AG04449 (cell line): Measurements from ENCODE around the gene CLEC10A.

Experiments
- CTCF ChIA-PET: fragments of 350-600 bp; formaldehyde crosslinking; extraction: SDS; loops from one replicate; lab custom pipeline; 2021; ENCODE audit warnings: antibody characterized with exemption; lab: Yijun Ruan, JAX
- POLR2A ChIA-PET: fragments of 400-600, 350-600 bp; formaldehyde crosslinking; extraction: SDS; loops from one replicate; lab custom pipeline; 2020; ENCODE audit warnings: antibody characterized with exemption, inconsistent platforms; lab: Yijun Ruan, JAX
- DNase-seq: peaks from one replicate; pipeline ENCODE4 v3.0.0-alpha.2; 2010; ENCODE audit warnings: low read depth, low spot score
- H3K4me3 ChIP-seq: 2 replicates; pipeline ENCODE4 v1.5.1; 2011; ENCODE audit warnings: low read depth, mild to moderate bottlenecking, control low read depth, low read length
- CTCF ChIP-seq: IDR thresholded peaks from one replicate; pipeline ENCODE4 v1.5.1; 2011; ENCODE audit warnings: mild to moderate bottlenecking, moderate library complexity, low read length, control low read depth, inconsistent platforms; ENCODE audit not compliant: insufficient read depth; ENCODE audit errors: missing control alignments

The CLEC10A gene

GRCh38 chr17:7113273-7114071 lies 33.4 kb upstream of the CLEC10A start:
- CTCF ChIA-PET = interaction anchor here (1.2 kb wide), 1 partner anchor 24 kb away, joined by 4 read pairs; no protein-coding TSS in a partner anchor
- no peak overlapping the region for H3K4me3 ChIP-seq
- DNase-seq = no peak
- no peak for TF ChIP-seq CTCF
- POLR2A ChIA-PET = no interaction called here

- TF ChIP-seq CTCF = no peak
- DNase-seq = no peak
- POLR2A ChIA-PET = no interaction called here
- CTCF ChIA-PET = no interaction called here
- H3K4me3 ChIP-seq = no peak overlapping the region
Observed at GRCh38 chr17:7112510-7113108, 32.6 kb upstream of the CLEC10A start.

- TF ChIP-seq CTCF = no peak
- CTCF ChIA-PET = interaction anchor here (0.9 kb wide), 1 partner anchor 47 kb away, joined by 3 read pairs; no protein-coding TSS in a partner anchor
- POLR2A ChIA-PET = no interaction called here
- no peak for DNase-seq
- H3K4me3 ChIP-seq = no peak overlapping the region
Observed at GRCh38 chr17:7111784-7112509, 31.9 kb upstream of the CLEC10A start.

- ChIA-PET POLR2A (no interaction called here), CTCF (interaction anchor here (0.9 to 1.4 kb wide), 2 partner anchors 26 to 65 kb away, joined by 4 read pairs; no protein-coding TSS in a partner anchor)
- no peak overlapping the region for H3K4me3 ChIP-seq
- DNase-seq = no peak
- no peak for TF ChIP-seq CTCF
Observed at GRCh38 chr17:7110617-7111306, 30.7 kb upstream of the CLEC10A start.

GRCh38 chr17:7109461-7110322 lies 29.6 kb upstream of the CLEC10A start:
- CTCF ChIA-PET = interaction anchor here (1.4 kb wide), 1 partner anchor 64 kb away, joined by 4 read pairs; no protein-coding TSS in a partner anchor
- POLR2A ChIA-PET = no interaction called here

More at GRCh38 chr17:7109461-7110322, 29.6 kb upstream of the CLEC10A start:
- H3K4me3 ChIP-seq = no peak overlapping the region
- DNase-seq = no peak
- no peak for TF ChIP-seq CTCF
